Esophagus muscularis mucosa (tissue), 4 donors: ENCODE data around the gene CDH15. TPM values are rescaled to one million over a fixed set of nuclear protein-coding genes. Genes with fewer than 3 reads are reported as not detected.

Experiments used
- DNase-seq: peaks from one replicate; pipeline ENCODE4 v3.0.0-alpha.2; 2017; ENCODE audit errors: extremely low spot score
- H3K27ac ChIP-seq, 4 donors: fragments of 200-600 bp; sonication (generic); replicated peaks in 1 of 4; 1 replicate in 3 of 4; 2 replicates in 1 of 4; pipeline ENCODE4 v1.5.1; 2016 to 2019; ENCODE audit warnings: mild to moderate bottlenecking in 1 of 4
- H3K27me3 ChIP-seq, 4 donors: fragments of 200-600 bp; sonication (generic); one replicate each; pipeline versions ENCODE4 v1.5.1 to v1.6.0; 2016 to 2019
- H3K36me3 ChIP-seq, 4 donors: fragments of 200-600 bp; sonication (generic); one replicate each; pipeline ENCODE4 v1.5.1; 2016 to 2019
- H3K4me1 ChIP-seq, 4 donors: fragments of 200-600 bp; sonication (generic); one replicate each; pipeline ENCODE4 v1.5.1; 2016 to 2019
- H3K4me3 ChIP-seq, 4 donors: fragments of 200-600 bp; sonication (generic); 1 replicate in 2 of 4; 2 replicates in 2 of 4; pipeline ENCODE4 v1.5.1; 2016 to 2019; ENCODE audit warnings: mild to moderate bottlenecking in 4 of 4, moderate library complexity in 1 of 4
- H3K9me3 ChIP-seq, 4 donors: fragments of 200-600 bp; sonication (generic); 1 replicate in 3 of 4; 2 replicates in 1 of 4; pipeline ENCODE4 v1.5.1; 2016 to 2019
- EP300 ChIP-seq: sonication (generic); formaldehyde crosslinking; IDR thresholded peaks from one replicate; pipeline ENCODE4 v1.6.1; 2017; ENCODE audit warnings: antibody characterized with exemption
- POLR2A ChIP-seq: fragments of 450-650 bp; IDR thresholded peaks from one replicate; pipeline ENCODE4 v1.6.1; 2017; ENCODE audit warnings: antibody characterized with exemption, moderate library complexity, mild to moderate bottlenecking, low read depth
- POLR2AphosphoS5 ChIP-seq, 2 donors: sonication (generic); formaldehyde crosslinking; IDR thresholded peaks; one replicate each; pipeline ENCODE4 v1.6.1; 2017; ENCODE audit warnings: antibody characterized with exemption in 2 of 2
- WGBS: methylation state at CpG from one replicate; pipeline ENCODE4 v1.1.5; 2018; 5-methylcytosine and 5-hydroxymethylcytosine counted together
- intact Hi-C: fragments of 100-400 bp; cut with DNase I; formaldehyde crosslinking; loops from one replicate; pipeline ENCODE4 v1.15.1; 2023
- total RNA-seq, 4 donors: library from RNA; depleted of rRNA; stranded (reverse); fragments of >200 nt; gene quantifications; one replicate each; pipeline versions ENCODE4 v1.1.0 to v1.2.1, GENCODE V29; 2016
- TF ChIP-seq, protein P1 (sequence below), 3 experiments: fragments of 200-600 bp in 2 of 3; fragments of 450-650 bp in 1 of 3; sonication (generic) in 2 of 3; IDR thresholded peaks; one replicate each; pipeline ENCODE4 v1.5.1; 2017 to 2019; ENCODE audit warnings: antibody characterized with exemption in 3 of 3, mild to moderate bottlenecking in 2 of 3, moderate library complexity in 1 of 3

The CDH15 gene
- total RNA-seq, 4 donors from 2014 or later: under 0.01 to 0.17 (median 0.13) TPM; not detected in 1

DNA sequence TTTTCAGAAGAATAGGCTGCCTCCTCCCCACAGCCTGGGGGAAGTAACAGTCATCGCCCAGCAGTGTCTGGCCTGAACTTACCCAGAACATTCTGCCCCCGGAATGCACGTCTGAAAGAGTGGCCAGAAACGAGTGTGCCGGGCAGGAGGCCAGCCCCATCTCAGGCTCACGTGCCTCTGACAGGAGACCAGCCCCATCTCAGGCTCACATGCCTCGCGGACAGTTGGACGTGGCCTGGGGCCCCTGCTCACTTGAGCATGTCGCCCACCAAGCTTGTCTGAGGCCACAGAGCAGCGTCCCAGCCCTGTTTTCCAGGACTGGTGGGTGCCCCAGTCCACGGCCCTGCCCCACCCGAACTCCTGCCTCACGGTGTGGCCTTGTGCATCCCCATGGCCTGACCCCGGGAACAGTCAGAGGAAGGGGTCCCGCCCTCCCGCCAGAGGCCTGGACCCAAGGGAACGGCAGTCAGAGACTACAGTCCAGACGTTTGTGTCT, 16.3 kb upstream of the CDH15 start:
- 27% methylated on average over 7 of the region's 19 CpGs for WGBS

DNA sequence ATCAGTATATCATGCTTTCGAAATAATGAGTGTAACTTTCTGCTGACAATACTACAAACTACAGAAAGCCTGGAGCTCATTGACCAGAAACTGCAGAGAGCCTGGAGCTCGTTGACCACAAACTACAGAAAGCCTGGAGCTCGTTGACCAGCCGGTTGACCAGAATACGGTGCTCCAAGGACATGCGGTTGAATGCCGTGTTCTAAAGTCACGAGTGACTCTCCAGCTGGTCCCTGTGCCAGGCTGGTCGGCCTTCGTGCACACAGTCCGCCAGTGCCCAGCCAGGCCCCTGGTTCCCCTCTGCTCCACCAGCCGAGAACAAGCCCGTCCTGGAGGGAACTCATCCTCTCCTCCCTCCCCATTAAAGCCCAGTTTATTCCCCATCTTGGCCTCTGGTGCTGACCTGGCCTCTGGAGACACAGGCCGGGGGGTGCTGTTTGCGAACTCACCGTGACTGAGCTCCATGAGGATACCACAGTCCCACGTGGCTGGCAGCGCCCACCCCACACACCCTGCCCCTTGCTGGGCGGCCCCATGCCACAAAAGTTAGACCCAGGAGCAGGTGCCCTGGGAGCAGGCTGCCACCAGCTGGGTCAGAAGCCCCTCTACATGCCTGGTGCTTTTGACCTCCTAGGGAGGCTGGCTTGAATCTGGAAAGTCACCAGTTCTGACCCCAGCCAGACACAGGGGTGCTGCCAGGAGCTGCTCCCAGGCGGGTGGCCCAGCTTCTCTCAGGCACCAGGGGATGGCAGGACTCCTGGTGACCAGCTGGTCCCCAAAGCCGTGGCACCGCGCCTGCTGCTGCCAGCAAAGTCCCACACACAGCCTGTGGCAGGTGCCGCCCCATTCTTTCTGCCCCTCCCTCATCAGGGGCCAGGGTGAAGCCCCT, 15.5 kb upstream of the CDH15 start:
- intact Hi-C loops: no loop called here
- H3K36me3 ChIP-seq: peaks cover 2 to 18% (median 11%) of the 10 kb centered on the region in 4 donors
- H3K4me3 ChIP-seq: no peak overlapping the region
- TF ChIP-seq, protein P1, sequence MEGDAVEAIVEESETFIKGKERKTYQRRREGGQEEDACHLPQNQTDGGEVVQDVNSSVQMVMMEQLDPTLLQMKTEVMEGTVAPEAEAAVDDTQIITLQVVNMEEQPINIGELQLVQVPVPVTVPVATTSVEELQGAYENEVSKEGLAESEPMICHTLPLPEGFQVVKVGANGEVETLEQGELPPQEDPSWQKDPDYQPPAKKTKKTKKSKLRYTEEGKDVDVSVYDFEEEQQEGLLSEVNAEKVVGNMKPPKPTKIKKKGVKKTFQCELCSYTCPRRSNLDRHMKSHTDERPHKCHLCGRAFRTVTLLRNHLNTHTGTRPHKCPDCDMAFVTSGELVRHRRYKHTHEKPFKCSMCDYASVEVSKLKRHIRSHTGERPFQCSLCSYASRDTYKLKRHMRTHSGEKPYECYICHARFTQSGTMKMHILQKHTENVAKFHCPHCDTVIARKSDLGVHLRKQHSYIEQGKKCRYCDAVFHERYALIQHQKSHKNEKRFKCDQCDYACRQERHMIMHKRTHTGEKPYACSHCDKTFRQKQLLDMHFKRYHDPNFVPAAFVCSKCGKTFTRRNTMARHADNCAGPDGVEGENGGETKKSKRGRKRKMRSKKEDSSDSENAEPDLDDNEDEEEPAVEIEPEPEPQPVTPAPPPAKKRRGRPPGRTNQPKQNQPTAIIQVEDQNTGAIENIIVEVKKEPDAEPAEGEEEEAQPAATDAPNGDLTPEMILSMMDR (IDR thresholded peaks at IDR 0.05): no peak
- TF ChIP-seq POLR2AphosphoS5 (IDR thresholded peaks at IDR 0.05): peak in 1 of 2 donors; percentile 6
- H3K27me3 ChIP-seq: peaks cover 0 to 14% (median 0%) of the 10 kb centered on the region in 4 donors
- no peaks in the 10 kb centered on the region for H3K9me3 ChIP-seq
- peaks cover 29 to 35% (median 30%) of the 10 kb centered on the region in 4 donors for H3K4me1 ChIP-seq
- H3K27ac ChIP-seq: no peak overlapping the region
- no peak for DNase-seq
- 79% methylated on average over 18 of the region's 24 CpGs for WGBS

More for the DNA sequence above, 16.3 kb upstream of the CDH15 start:
- H3K4me1 ChIP-seq: peaks cover 29 to 35% (median 30%) of the 10 kb centered on the region in 4 donors
- H3K36me3 ChIP-seq: peaks cover 3 to 26% (median 20%) of the 10 kb centered on the region in 4 donors
- TF ChIP-seq POLR2A: no peak
- TF ChIP-seq, protein P1 (IDR thresholded peaks at IDR 0.05): no peak
- TF ChIP-seq POLR2AphosphoS5 (IDR thresholded peaks at IDR 0.05): peak; percentile 47 to 85
- TF ChIP-seq EP300: peak; percentile 10
- intact Hi-C loops: no loop called here
- peak overlapping the region in 2 of 4 donors; percentile 39 to 45 for H3K27ac ChIP-seq
- H3K9me3 ChIP-seq: no peaks in the 10 kb centered on the region
- DNase-seq: peak; percentile 94
- H3K27me3 ChIP-seq: peaks cover 0 to 6% (median 0%) of the 10 kb centered on the region in 4 donors
- no peak overlapping the region for H3K4me3 ChIP-seq

DNA sequence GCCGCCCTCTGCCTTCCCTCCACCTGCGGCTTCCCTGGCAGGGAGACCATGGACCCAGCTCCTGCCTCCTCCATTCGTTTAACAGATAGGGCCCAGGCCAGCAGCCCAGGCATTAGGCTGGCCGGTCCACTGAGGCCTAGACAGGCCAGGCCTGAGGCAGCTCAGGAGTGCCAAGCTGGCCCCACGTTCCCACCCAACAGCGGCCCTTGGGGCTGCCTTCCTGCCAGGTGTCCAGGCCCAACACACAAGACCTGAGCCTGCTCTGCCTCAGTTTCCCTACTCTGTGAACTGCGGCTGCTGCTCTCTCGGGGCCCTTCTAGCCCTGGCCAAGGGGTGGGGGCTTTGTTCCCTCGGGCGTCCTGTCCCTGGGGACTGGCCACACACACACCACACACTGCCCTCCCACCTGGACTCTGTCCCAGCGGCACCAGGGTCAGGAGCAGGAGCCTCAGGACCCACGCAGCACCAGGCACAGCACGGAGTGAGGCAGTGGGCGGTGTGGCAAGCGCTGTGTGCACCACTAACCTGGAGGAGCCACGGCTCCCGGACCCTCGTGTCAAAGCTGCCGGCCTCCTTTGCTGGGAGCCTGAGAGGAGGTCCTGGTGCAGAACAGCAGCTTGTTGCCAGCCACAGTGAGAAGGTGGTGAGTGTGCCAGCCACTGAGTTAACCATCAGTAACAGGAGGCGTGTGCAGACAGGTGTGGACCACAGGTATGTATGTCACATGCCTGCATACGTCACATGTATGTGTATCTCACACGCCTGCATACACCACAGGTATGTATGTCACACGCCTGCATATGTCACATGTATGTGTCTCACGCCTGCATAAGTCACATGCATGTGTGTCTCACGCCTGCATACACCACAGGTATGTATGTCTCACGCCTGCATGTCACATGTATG, 14.6 kb upstream of the CDH15 start:
- H3K4me3 ChIP-seq: no peak overlapping the region
- TF ChIP-seq POLR2A: no peak
- no peak for TF ChIP-seq POLR2AphosphoS5 (IDR thresholded peaks at IDR 0.05)
- no peak for TF ChIP-seq EP300
- TF ChIP-seq, protein P1 (IDR thresholded peaks at IDR 0.05): no peak
- H3K27ac ChIP-seq: no peak overlapping the region
- H3K4me1 ChIP-seq: peaks cover 29 to 35% (median 30%) of the 10 kb centered on the region in 4 donors
- 81% methylated on average over 12 of the region's 26 CpGs for WGBS
- DNase-seq: no peak
- intact Hi-C loops: no loop called here
- H3K27me3 ChIP-seq: peaks cover 0 to 23% (median 0%) of the 10 kb centered on the region in 4 donors
- H3K36me3 ChIP-seq: peaks cover 0 to 9% (median 4%) of the 10 kb centered on the region in 4 donors
- H3K9me3 ChIP-seq: no peaks in the 10 kb centered on the region

DNA sequence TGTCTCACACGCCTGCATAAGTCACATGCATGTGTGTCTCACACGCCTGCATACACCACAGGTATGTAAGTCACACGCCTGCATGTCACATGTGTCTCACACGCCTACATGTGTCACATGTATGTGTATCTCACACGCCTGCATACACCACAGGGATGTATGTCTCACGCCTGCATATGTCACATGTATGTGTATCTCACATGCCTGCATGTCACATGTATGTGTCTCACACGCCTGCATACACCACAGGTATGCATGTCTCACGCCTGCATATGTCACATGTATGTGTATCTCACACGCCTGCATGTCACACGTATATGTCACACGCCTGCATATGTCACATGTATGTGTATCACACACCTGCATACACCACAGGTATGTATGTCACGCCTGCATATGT, 13.8 kb upstream of the CDH15 start:
- no peak overlapping the region for H3K4me3 ChIP-seq
- WGBS: 92% methylated on average over 12 of the region's 12 CpGs

More for the DNA sequence above, 13.8 kb upstream of the CDH15 start:
- TF ChIP-seq POLR2AphosphoS5 (IDR thresholded peaks at IDR 0.05) (no peak), EP300 (no peak), POLR2A (no peak)
- TF ChIP-seq, protein P1 (IDR thresholded peaks at IDR 0.05): no peak
- no peaks in the 10 kb centered on the region for H3K9me3 ChIP-seq
- H3K27ac ChIP-seq: no peak overlapping the region
- H3K27me3 ChIP-seq: peaks cover 0 to 31% (median 0%) of the 10 kb centered on the region in 4 donors
- peaks cover 29 to 35% (median 30%) of the 10 kb centered on the region in 4 donors for H3K4me1 ChIP-seq
- H3K36me3 ChIP-seq: peaks cover 0 to 1% (median under 1%) of the 10 kb centered on the region in 4 donors
- intact Hi-C loops: no loop called here
- no peak for DNase-seq
